NT2/D1 (cell line): Measurements from ENCODE around the gene RERE.

Experiments used
- DNase-seq: peaks from one replicate; pipeline ENCODE4 v3.0.0-alpha.2; 2011; ENCODE audit warnings: low read depth, low spot score
- H3K27me3 ChIP-seq: 2 replicates; pipeline ENCODE4 v1.6.0; 2011; ENCODE audit warnings: mild to moderate bottlenecking; ENCODE audit not compliant: insufficient read length, insufficient read depth
- H3K36me3 ChIP-seq: 2 replicates; pipeline ENCODE4 v1.6.1; 2011; ENCODE audit warnings: mild to moderate bottlenecking, low read length, mixed read lengths; ENCODE audit not compliant: insufficient read depth, insufficient read length
- H3K4me1 ChIP-seq: 2 replicates; pipeline ENCODE4 v1.5.1; 2011; ENCODE audit not compliant: insufficient read depth, insufficient read length
- H3K4me3 ChIP-seq: 2 replicates; pipeline ENCODE4 v1.5.1; 2011; ENCODE audit warnings: low read depth; ENCODE audit not compliant: insufficient read length
- H3K9ac ChIP-seq: 2 replicates; pipeline ENCODE4 v1.6.0; 2011; ENCODE audit warnings: low read depth; ENCODE audit not compliant: insufficient read length
- H3K9me3 ChIP-seq: 2 replicates; pipeline ENCODE4 v1.5.1; 2011; ENCODE audit warnings: mild to moderate bottlenecking, low read length; ENCODE audit not compliant: insufficient read depth
- SUZ12 ChIP-seq: IDR thresholded peaks from 2 replicates; pipeline ENCODE4 v1.6.1; 2011; ENCODE audit not compliant: insufficient read length, insufficient read depth; ENCODE audit errors: extremely low read depth
- YY1 ChIP-seq: IDR thresholded peaks from 2 replicates; pipeline ENCODE4 v1.6.1; 2011; ENCODE audit not compliant: insufficient read length, insufficient read depth
- ZNF274 ChIP-seq: IDR thresholded peaks from 2 replicates; pipeline ENCODE4 v1.6.1; 2011; ENCODE audit warnings: mild to moderate bottlenecking, low read depth, low read length

RERE gene

GRCh38 chr1:8409606-8410005 lies 407.8 kb downstream of the RERE start:
- no peak for DNase-seq
- H3K9me3 ChIP-seq, result no peaks in the 10 kb centered on the region
- H3K9ac ChIP-seq, result no peak overlapping the region
- no peaks in the 10 kb centered on the region for H3K27me3 ChIP-seq
- no peak overlapping the region for H3K4me3 ChIP-seq
- H3K36me3 ChIP-seq, result peaks cover 37% of the 10 kb centered on the region
- H3K4me1 ChIP-seq, result peaks cover 5% of the 10 kb centered on the region
- TF ChIP-seq YY1 (no peak), ZNF274 (no peak)

GRCh38 chr1:8409106-8409505 lies 408.3 kb downstream of the RERE start:
- Histone ChIP-seq H3K9ac (no peak overlapping the region), H3K4me3 (no peak overlapping the region), H3K4me1 (peaks cover 5% of the 10 kb centered on the region), H3K36me3 (peaks cover 40% of the 10 kb centered on the region), H3K27me3 (no peaks in the 10 kb centered on the region), H3K9me3 (no peaks in the 10 kb centered on the region)
- no peak for TF ChIP-seq SUZ12
- no peak for DNase-seq

GRCh38 chr1:8408151-8408839 lies 409.1 kb downstream of the RERE start:
- peaks cover 5% of the 10 kb centered on the region for H3K4me1 ChIP-seq
- no peak overlapping the region for H3K4me3 ChIP-seq
- no peaks in the 10 kb centered on the region for H3K9me3 ChIP-seq
- no peak for DNase-seq
- H3K36me3 ChIP-seq, result peaks cover 37% of the 10 kb centered on the region
- H3K9ac ChIP-seq, result no peak overlapping the region
- H3K27me3 ChIP-seq, result no peaks in the 10 kb centered on the region
- TF ChIP-seq ZNF274 (no peak), YY1 (no peak), SUZ12 (no peak)

- no peak for DNase-seq
- no peak overlapping the region for H3K9ac ChIP-seq
- no peaks in the 10 kb centered on the region for H3K9me3 ChIP-seq
- TF ChIP-seq SUZ12 (no peak), YY1 (no peak), ZNF274 (no peak)
- H3K4me3 ChIP-seq, result no peak overlapping the region
- H3K27me3 ChIP-seq, result no peaks in the 10 kb centered on the region
- peaks cover 5% of the 10 kb centered on the region for H3K4me1 ChIP-seq
- peaks cover 33% of the 10 kb centered on the region for H3K36me3 ChIP-seq
Measured at GRCh38 chr1:8407652-8408051, 409.8 kb downstream of the RERE start.

GRCh38 chr1:8406960-8407359 lies 410.5 kb downstream of the RERE start:
- peaks cover 33% of the 10 kb centered on the region for H3K36me3 ChIP-seq
- no peaks in the 10 kb centered on the region for H3K27me3 ChIP-seq
- peaks cover 5% of the 10 kb centered on the region for H3K4me1 ChIP-seq
- no peak for TF ChIP-seq ZNF274
- TF ChIP-seq SUZ12, result no peak
- TF ChIP-seq YY1, result no peak
- DNase-seq, result no peak
- no peak overlapping the region for H3K4me3 ChIP-seq
- no peaks in the 10 kb centered on the region for H3K9me3 ChIP-seq
- H3K9ac ChIP-seq, result no peak overlapping the region

GRCh38 chr1:8406011-8406410 lies 411.4 kb downstream of the RERE start:
- Histone ChIP-seq H3K9me3 (no peaks in the 10 kb centered on the region), H3K9ac (no peak overlapping the region), H3K27me3 (no peaks in the 10 kb centered on the region), H3K36me3 (peaks cover 33% of the 10 kb centered on the region), H3K4me1 (peaks cover 5% of the 10 kb centered on the region), H3K4me3 (no peak overlapping the region)
- TF ChIP-seq YY1, result no peak
- no peak for TF ChIP-seq ZNF274
- TF ChIP-seq SUZ12, result no peak
- DNase-seq, result no peak

- no peaks in the 10 kb centered on the region for H3K27me3 ChIP-seq
- DNase-seq, result no peak
- H3K36me3 ChIP-seq, result peaks cover 30% of the 10 kb centered on the region
- no peaks in the 10 kb centered on the region for H3K9me3 ChIP-seq
- no peak overlapping the region for H3K9ac ChIP-seq
- TF ChIP-seq SUZ12 (no peak), ZNF274 (no peak), YY1 (no peak)
- H3K4me1 ChIP-seq, result peaks cover 2% of the 10 kb centered on the region
- no peak overlapping the region for H3K4me3 ChIP-seq
Measured at GRCh38 chr1:8404460-8405370, 412.7 kb downstream of the RERE start.
